GM21576 (cell line): ENCODE measurements around the gene KRTAP8-1.

Experiments
- ATAC-seq: cut with Tn5 transposase; IDR thresholded peaks from one replicate; pipeline ENCODE4 v1.9.1; 2021; ENCODE audit warnings: mild to moderate bottlenecking, moderate library complexity; ENCODE audit not compliant: unreplicated experiment

The KRTAP8-1 gene, protein sequence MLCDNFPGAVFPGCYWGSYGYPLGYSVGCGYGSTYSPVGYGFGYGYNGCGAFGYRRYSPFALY

DNA sequence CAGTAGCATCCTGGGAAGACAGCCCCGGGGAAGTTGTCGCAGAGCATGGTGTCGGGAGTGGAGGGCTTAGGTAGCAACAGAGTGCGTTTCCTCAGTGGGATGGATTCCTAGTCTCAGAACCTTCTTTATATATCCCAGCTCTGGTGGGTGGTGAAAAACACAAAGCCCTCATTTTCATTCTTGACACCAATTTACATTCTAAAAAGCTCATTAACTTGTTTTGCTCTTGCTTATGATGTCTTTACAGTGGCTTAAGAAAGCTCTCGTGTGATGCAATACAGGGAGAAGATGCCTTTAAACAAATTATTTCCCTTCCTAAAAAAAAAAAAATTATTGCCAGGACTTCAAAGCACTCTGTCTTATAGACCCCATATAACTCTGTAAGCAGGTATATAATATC lies at the start of gene KRTAP8-1:
TSS of gene KRTAP8-1 (minus strand) at position 101 of the 400 bp plus-strand sequence. CDS start at position 47, 54 bp downstream.
- ATAC-seq: no peak

DNA sequence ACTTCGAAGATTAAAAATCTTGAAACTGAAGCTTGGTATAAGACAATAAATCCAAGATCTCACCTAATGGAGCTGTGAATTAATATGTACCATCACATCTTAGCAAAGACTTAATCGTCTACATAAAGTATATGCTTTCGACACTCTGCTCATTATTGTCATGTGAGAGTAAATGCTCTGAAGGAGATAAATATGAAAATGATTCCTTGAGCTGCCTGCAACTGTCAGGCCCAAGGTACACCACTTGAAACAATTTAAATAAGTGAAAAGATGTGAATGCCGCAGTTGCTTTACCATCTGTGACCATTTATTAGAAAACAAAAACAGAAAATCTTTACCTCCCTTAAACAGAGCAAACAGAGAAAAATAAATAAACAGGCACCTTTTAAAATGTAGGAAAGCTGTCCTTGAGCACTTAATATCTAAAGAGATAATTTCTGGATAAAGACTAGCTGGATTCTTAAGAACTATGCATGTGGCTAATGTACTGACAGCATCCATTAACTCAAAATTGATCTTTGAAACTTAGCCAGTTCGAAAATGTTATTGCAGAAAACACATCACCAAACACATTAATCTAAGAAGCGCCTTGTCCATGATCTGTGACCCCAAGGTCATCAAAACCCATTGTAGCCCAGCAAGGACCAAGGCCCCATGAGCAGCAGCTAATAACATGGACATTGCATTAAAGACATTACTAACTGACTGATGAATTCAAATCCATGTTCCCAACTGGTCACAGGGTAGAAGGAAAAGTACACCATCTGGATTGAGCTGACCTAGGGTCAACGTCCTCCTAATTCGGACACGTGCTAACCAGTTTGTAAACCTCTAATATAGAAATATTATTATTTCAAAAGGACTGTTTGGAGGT lies 34.8 kb upstream of the KRTAP8-1 start:
- no peak for ATAC-seq

DNA sequence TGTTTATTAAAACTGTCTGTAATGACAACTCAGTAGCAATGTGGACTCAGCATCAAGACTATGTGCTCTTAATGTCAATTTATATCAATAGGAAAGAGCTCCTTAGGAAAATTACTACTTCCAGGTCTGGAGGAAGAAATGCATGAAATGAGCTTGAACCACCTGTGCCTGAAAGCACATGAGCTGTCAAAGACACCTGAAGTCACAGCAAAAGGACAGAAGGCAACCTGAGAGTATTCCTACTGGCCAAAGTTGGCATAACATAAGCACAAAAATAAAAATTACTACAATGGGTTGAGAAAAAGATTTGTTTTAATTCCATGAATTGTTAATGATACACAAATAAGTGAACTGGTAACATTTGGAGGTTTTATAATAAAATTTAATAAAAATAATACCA lies 29.9 kb upstream of the KRTAP8-1 start:
- ATAC-seq: no peak

DNA sequence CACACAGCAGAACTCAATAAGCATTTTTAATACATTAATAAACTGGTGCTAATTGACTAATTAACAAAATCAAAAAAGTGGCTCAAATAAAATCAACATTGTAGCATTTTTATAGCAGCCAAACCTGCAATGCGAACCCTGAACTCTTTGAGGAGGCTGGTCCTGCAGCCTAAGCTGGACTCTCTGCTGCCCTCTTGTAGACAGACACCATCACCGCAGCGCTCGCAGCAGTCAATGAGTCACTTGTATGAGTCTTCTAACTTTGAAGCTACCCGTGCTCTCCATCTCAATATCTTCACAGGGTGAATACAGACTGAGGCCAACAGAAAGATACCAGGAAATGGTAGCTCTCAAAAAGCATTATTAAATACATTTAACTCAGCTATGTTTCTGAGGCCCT lies 26.2 kb upstream of the KRTAP8-1 start:
- ATAC-seq: no peak

DNA sequence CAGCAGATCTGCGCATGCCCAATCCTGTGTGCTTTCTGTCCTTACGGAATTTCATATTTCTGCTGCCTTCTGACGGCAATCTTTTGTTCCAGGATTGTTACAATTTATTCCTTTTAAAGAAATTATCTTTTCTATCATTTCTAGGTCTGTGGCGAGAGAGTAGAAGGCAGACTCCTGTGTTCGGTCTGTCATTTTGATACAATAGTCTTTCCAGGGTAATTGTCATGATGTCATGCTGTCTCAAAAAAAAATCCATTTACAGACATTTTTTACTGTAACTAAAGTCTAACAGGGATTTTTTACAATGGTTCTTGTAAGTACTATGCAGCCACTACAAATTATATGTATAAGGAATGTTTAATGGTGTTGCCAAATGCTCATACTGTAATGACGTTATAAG lies 25.5 kb upstream of the KRTAP8-1 start:
- no peak for ATAC-seq

DNA sequence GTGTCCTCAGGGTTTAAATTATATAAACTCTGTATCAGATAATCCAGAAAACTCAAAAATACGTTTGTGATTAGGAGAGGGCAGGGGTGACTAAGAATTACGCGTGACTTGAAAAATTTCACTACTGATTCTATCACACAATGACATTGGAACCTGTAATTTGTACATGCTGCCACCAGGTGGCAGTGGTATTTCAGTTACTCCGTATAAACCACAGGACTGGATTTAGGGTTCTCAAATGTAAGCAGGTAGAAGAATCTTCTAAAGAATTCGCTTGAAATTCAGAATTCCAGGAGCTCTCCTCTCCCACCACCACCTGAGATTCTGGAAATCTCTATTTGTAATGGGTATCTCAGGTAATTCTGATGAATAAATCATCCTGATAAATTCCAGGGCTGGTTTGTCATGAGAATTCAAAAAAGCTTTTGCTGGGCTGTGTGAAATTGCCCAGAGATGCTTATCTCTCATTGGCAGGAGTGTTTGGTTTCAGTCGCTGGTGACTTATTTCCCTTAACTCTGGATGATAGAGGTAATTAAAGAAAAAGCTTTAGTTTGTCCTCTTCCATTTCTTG lies 18.2 kb upstream of the KRTAP8-1 start:
- no peak for ATAC-seq

DNA sequence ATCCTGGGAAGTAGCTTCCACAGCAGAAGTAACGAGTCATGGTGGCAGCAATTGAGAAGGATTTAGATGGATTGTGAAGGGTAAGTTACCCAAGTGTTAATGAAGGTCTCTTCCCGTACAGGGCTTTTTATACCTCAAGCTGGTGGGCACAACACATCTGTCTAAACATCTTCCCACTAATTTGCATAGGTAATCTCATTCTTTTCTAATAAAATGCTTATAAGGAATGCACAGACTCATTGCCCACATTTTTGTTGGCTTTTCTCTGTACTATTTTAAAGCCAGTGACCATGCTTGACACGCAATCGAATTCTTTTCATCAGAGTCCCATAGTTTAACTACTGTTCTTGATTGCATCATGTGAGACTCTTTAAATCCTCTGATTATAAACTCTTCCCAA lies 16.6 kb upstream of the KRTAP8-1 start, which contains the start of gene KRTAP7-1:
TSS of gene KRTAP7-1 (minus strand) at position 101 of the 400 bp plus-strand sequence. CDS start at position 40, 61 bp downstream.
- no peak for ATAC-seq

DNA sequence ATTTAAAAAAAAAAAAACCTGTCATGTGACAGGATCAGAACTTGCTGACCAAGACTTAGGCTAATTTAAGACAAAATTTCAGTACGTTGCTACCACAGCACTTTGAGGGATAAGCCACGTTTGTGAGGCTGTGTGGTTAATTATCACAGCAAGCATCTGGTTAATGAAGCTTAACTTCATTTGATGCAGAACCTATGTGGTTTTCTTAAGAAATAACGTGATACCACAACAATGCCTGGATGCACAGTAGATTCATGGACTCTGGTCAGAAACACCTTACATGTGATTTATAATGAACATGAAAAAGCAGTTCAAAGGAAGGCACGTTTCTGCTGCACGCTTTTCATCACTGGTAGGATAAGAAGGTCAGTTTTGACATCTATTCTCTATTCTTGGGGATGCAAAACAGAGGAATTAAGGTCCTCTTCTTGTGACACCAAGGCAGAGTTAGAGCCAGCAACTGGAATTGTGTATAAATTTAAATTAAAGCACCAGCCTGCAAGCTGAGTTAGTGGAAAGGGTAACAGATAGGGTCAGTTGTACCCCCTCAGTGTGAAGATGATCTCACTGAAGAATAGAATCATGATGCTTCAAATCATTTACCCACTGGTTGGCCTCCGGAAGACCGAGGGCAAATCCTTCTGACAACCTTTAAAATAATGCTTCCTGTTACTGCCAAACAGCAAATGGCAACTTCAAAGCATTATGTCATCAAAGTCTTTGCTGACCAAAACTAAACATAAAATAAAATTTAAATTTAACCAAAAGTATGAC lies 6.0 kb upstream of the KRTAP8-1 start:
- no peak for ATAC-seq

DNA sequence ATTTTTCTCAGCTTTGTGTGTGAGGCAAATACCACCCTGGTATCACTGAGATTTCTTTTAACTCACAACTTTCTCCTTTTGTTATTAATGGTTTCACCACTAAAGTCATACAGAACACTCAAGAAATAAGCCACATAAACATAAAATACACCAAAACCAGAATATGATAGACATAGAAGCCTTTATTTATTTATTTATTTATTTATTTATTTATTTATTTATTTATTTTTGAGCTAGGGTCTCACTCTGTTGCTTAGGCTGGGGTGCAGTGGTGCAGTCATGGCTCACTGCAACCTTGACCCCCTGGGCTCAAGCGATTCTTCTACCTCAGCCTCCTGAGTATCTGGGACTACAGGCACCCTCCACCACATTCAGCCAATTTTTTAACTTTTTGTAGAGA lies 12.5 kb downstream of the KRTAP8-1 start:
- no peak for ATAC-seq

DNA sequence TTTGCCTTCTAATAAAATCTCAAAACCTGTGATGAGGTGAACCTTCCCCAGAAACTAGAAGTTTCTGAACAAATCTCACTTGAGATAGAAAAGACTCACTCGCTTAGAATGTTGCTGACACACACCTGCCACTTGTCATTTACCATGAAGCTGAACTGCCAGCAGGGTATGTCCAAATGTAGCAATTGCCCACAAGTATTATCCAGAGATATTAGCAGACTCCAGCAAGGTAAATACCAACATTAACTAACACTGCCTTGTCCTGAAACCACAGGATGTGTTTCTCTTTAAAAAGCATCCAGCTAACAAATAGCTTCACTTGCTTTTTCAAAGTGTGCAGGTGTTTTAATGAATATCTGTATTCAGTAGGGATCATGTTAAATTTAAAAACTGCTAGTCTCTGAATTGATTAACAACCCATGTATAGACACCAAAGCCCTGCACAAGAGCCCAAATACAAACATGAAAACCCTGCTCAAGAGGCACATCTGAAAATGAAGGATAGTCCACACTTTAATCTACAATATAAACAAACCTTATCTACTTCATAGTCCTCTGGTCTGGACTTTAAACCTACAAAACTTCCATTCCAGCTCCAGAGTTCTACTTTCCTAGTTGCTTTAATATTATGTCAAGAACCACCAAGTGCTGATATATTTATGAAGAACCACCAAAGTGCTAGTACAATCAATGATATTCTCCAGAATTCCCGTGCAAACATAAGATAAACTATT lies 19.3 kb downstream of the KRTAP8-1 start:
- no peak for ATAC-seq

DNA sequence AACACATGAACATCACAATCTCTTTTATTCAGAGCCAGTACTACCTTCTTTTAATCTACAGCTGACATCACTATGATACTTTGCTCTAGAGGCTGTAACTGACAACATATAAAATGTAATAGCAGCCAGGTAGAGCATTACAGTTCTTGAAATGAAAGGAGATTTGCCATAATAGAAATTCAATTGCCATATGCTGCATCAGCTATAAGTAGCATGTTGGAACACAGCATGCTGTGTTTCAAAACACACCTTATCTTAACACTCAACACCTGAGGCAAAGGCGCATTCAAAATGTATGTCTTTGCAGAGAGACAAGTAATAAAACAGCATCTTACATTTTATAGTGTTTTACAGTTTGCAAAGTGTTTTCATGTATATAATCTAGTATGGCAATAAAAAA lies 33.8 kb downstream of the KRTAP8-1 start:
- ATAC-seq: no peak

DNA sequence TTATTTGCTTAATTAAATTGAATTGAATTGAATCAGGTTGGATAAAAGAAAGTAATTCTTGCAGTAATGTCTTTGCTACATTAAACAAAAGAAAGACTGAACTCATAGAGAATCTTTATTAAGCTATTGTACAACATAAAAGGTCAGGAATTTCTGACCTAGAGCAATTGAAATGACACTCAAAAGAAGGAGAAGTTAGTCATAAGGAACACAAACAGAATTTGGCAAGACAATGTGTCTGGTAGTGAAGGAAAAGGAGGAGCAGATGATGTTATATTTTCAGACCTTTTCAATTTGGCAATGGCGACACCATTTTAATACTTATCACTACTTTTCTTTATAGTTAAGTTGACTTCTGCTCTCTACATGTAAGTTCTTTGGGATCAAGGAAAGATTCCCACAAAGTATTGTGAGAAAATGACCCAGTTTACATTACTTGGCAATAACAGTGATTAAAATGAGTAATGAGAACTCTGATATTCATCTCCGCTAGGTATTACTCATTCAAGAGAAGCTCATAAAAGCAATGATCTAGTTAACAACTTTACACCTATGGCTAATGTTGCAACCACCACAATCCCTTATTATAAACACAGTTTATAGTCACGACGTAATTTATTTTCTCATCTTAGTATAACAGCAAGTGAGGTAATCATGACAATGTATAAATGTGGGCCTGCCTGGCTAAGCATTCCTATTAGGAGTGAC lies 43.2 kb downstream of the KRTAP8-1 start:
- ATAC-seq: no peak
